Measurements from ENCODE around the gene ACER2. TPM values are rescaled to one million over a fixed set of nuclear protein-coding genes. Genes with fewer than 3 reads are reported as not detected.

Gene ACER2
- total RNA-seq, 1 experiment from 2014 or later: 0.84 TPM

GRCh38 chr9:19490828-19491227 is 82.0 kb downstream of the ACER2 start:
- no peaks in the 10 kb centered on the region for H3K36me3 ChIP-seq (ENCODE audit: insufficient read depth, low read length, poor library complexity, severe bottlenecking)
- POLR2A ChIA-PET (ENCODE audit: low non-redundant PET): no interaction called here

GRCh38 chr9:19492775-19493173 is 84.0 kb downstream of the ACER2 start:
- no peak overlapping the region for H3K27ac ChIP-seq (ENCODE audit: low read depth, low read length, poor library complexity, severe bottlenecking)
- H3K36me3 ChIP-seq (ENCODE audit: insufficient read depth, low read length, poor library complexity, severe bottlenecking): no peaks in the 10 kb centered on the region
- DNase-seq (ENCODE audit: low spot score): no peak
- no peak overlapping the region for H3K4me3 ChIP-seq (ENCODE audit: low read depth, low read length, poor library complexity, severe bottlenecking)
- H3K27me3 ChIP-seq (replicated peaks; ENCODE audit: insufficient read depth, low read depth, low read length, poor library complexity): no peaks in the 10 kb centered on the region
- intact Hi-C loops (cut with micrococcal nuclease; ENCODE audit: unreplicated experiment): loop anchor here (1.0 to 5.0 kb wide), 2 partner anchors 150 to 430 kb away; no protein-coding TSS in a partner anchor
- BruUV-seq (replicated peaks): no TSS peak
- POLR2A ChIA-PET (ENCODE audit: low non-redundant PET): no interaction called here
- H3K4me1 ChIP-seq (ENCODE audit: insufficient read depth, low read length, poor library complexity, severe bottlenecking): no peaks in the 10 kb centered on the region
- no peak for TF ChIP-seq CTCF (conservative IDR thresholded peaks at IDR 0.05; ENCODE audit: low read depth, low read length)
- TF ChIP-seq EZH2 (IDR thresholded peaks at IDR 0.05; ENCODE audit: borderline replicate concordance, low read depth, low read length, poor library complexity, severe bottlenecking): no peak
- no peaks in the 10 kb centered on the region for H3K9me3 ChIP-seq (ENCODE audit: low read depth, low read length, poor library complexity, severe bottlenecking)
- CTCF ChIA-PET: no interaction called here

More at GRCh38 chr9:19490828-19491227, 82.0 kb downstream of the ACER2 start:
- CTCF ChIA-PET: no interaction called here
- Histone ChIP-seq H3K27me3 (replicated peaks; ENCODE audit: insufficient read depth, low read depth, low read length, poor library complexity) (no peaks in the 10 kb centered on the region), H3K4me1 (ENCODE audit: insufficient read depth, low read length, poor library complexity, severe bottlenecking) (no peaks in the 10 kb centered on the region), H3K4me3 (ENCODE audit: low read depth, low read length, poor library complexity, severe bottlenecking) (no peak overlapping the region), H3K27ac (ENCODE audit: low read depth, low read length, poor library complexity, severe bottlenecking) (no peak overlapping the region), H3K9me3 (ENCODE audit: low read depth, low read length, poor library complexity, severe bottlenecking) (no peaks in the 10 kb centered on the region)
- BruUV-seq (replicated peaks): no TSS peak
- intact Hi-C loops (cut with micrococcal nuclease; ENCODE audit: unreplicated experiment): loop anchor here (5.0 kb wide), 1 partner anchor 151 kb away; no protein-coding TSS in a partner anchor
- no peak for DNase-seq (ENCODE audit: low spot score)
- TF ChIP-seq CTCF (conservative IDR thresholded peaks at IDR 0.05; ENCODE audit: low read depth, low read length): no peak
- TF ChIP-seq EZH2 (IDR thresholded peaks at IDR 0.05; ENCODE audit: borderline replicate concordance, low read depth, low read length, poor library complexity, severe bottlenecking): no peak

- ChIA-PET POLR2A (ENCODE audit: low non-redundant PET) (no interaction called here), CTCF (no interaction called here)
- Histone ChIP-seq H3K4me1 (ENCODE audit: insufficient read depth, low read length, poor library complexity, severe bottlenecking) (no peaks in the 10 kb centered on the region), H3K27ac (ENCODE audit: low read depth, low read length, poor library complexity, severe bottlenecking) (no peak overlapping the region), H3K27me3 (replicated peaks; ENCODE audit: insufficient read depth, low read depth, low read length, poor library complexity) (no peaks in the 10 kb centered on the region), H3K36me3 (ENCODE audit: insufficient read depth, low read length, poor library complexity, severe bottlenecking) (no peaks in the 10 kb centered on the region), H3K9me3 (ENCODE audit: low read depth, low read length, poor library complexity, severe bottlenecking) (no peaks in the 10 kb centered on the region), H3K4me3 (ENCODE audit: low read depth, low read length, poor library complexity, severe bottlenecking) (no peak overlapping the region)
- TF ChIP-seq EZH2 (IDR thresholded peaks at IDR 0.05; ENCODE audit: borderline replicate concordance, low read depth, low read length, poor library complexity, severe bottlenecking) (no peak), CTCF (conservative IDR thresholded peaks at IDR 0.05; ENCODE audit: low read depth, low read length) (peak; percentile 62)
- no TSS peak for BruUV-seq (replicated peaks)
- peak; percentile 44 for DNase-seq (ENCODE audit: low spot score)
- intact Hi-C loops (cut with micrococcal nuclease; ENCODE audit: unreplicated experiment): loop anchor here (1.0 to 5.0 kb wide), 2 partner anchors 149 to 429 kb away; no protein-coding TSS in a partner anchor
These were observed 84.5 kb downstream of the ACER2 start for GRCh38 chr9:19493174-19493811.

Measured in A673 (cell line).